Heart left ventricle (tissue), 16 donors: ENCODE data around the gene CNTN5. TPM values are rescaled to one million over a fixed set of nuclear protein-coding genes. Genes with fewer than 3 reads are reported as not detected.

Experiments
- ATAC-seq, 4 donors: fragments of 200-7000 bp; cut with Tn5 transposase; one replicate each; pipeline ENCODE4 v1.9.1; 2020 to 2022; ENCODE audit warnings: moderate library complexity in 4 of 4, mild to moderate bottlenecking in 3 of 4, moderate number of reproducible peaks in 1 of 4
- DNase-seq, 5 donors: peaks; one replicate each; pipeline ENCODE4 v3.0.0-alpha.2; 2020
- H3K27ac ChIP-seq, 12 donors: fragments of 200-600 bp; sonication (generic) in 4 of 12; one replicate each; pipeline versions ENCODE4 v1.5.0 to v1.8.0; 2016 to 2022; ENCODE audit warnings: mild to moderate bottlenecking in 2 of 12
- H3K27me3 ChIP-seq, 9 donors: fragments of 200-600 bp; sonication (generic) in 2 of 9; one replicate each; pipeline versions ENCODE4 v1.5.1 to v1.8.0; 2016 to 2022; ENCODE audit warnings: mild to moderate bottlenecking in 3 of 9
- H3K36me3 ChIP-seq, 9 donors: fragments of 200-600 bp; sonication (generic) in 2 of 9; one replicate each; pipeline versions ENCODE4 v1.5.0 to v1.8.0; 2018 to 2022; ENCODE audit warnings: mild to moderate bottlenecking in 2 of 9
- H3K4me1 ChIP-seq, 12 donors: fragments of 200-600 bp; sonication (generic) in 4 of 12; one replicate each; pipeline versions ENCODE4 v1.5.0 to v1.8.0; 2016 to 2022; ENCODE audit warnings: mild to moderate bottlenecking in 3 of 12
- H3K4me3 ChIP-seq, 12 donors: fragments of 200-600 bp; sonication (generic) in 4 of 12; one replicate each; pipeline versions ENCODE4 v1.5.0 to v1.8.0; 2017 to 2022; ENCODE audit warnings: mild to moderate bottlenecking in 9 of 12, moderate library complexity in 4 of 12
- H3K9me3 ChIP-seq, 12 donors: fragments of 200-600 bp; sonication (generic) in 4 of 12; one replicate each; pipeline versions ENCODE4 v1.5.0 to v1.8.0; 2016 to 2022; ENCODE audit warnings: mild to moderate bottlenecking in 1 of 12
- POLR2A ChIP-seq, 2 donors: fragments of 450-650 bp; IDR thresholded peaks; one replicate each; pipeline ENCODE4 v1.6.1; 2017; ENCODE audit warnings: antibody characterized with exemption in 2 of 2, mild to moderate bottlenecking in 2 of 2, moderate library complexity in 2 of 2
- WGBS, 4 donors: extraction: QIAGEN DNeasy Blood & Tissue Kit in 2 of 4; methylation state at CpG; one replicate each; pipeline versions ENCODE4 v1.1.5 to v1.1.7; 2013 to 2018; 5-methylcytosine and 5-hydroxymethylcytosine counted together
- intact Hi-C, 10 donors: fragments of 100-400 bp; cut with DNase I; formaldehyde crosslinking; loops; one replicate each; pipeline versions ENCODE4 v1.11.1 to v1.14.2; 2022
- polyA plus RNA-seq, 2 donors: library from polyadenylated mRNA; stranded (reverse); fragments of 200-250 nt; gene quantifications; one replicate each; pipeline ENCODE4 v1.2.3, GENCODE V29; 2013
- total RNA-seq, 9 donors: library from RNA; depleted of rRNA in 2 of 9; stranded (reverse); fragments of >200 nt in 2 of 9; fragmentation: NEBNext Ultra II Directional in 3 of 9; extraction: Animal tissue kit (Norgen Biotek cat#: 25700) in 3 of 9; gene quantifications; one replicate each; pipeline versions ENCODE4 v1.1.0 to v1.2.4, GENCODE V29; 2016 to 2023
- TF ChIP-seq, protein P1 (sequence below), 12 donors: fragments of 200-600 bp; sonication (generic) in 4 of 12; IDR thresholded peaks; one replicate each; pipeline versions ENCODE4 v1.5.0 to v1.8.0; 2018 to 2022; ENCODE audit warnings: antibody characterized with exemption in 12 of 12, mild to moderate bottlenecking in 5 of 12
- donor health status: ischemic (EF 13 %, LVEDD 7.1; RV severe dilation, severe dysfunction).
- donor health status: healthy with polysubstance abuse.
- donor health status: DM: no; HTN: yes; CAD: no.
- donor health status: DM: no; HTN: no; CAD: no.
- donor health status: ischemic (EF 25% LVEDD 6.9; RV normal size, moderate dysfunction).
- donor health status: ischemic (EF 25% LVEDD 5.7; RV mildly dilated, moderate dysfunction).
- donor health status: healthy.
- donor health status: DM: yes; HTN: yes; CAD: no.
- donor health status: ischemic (EF 35%, LVEDD 5.7; RV mildly dilated, moderate dysfunction).
- donor health status: nonischemic (EF 11% LVEDD 7.7; RV severe dilation, severe dysfunction).
- donor health status: DM: yes; HTN: yes; CAD: no.
- donor health status: PGD.
- donor health status: ischemic (EF 29% LVEDD 5.4; RV normal size, mild dysfunction).
- donor health status: nonischemic (EF 23%, LVEDD 6.1; RV moderate dilation, normal function).

CNTN5 gene
- total and polyA plus RNA-seq, 11 donors = 0.11 to 0.16 TPM; not detected in 9

DNA sequence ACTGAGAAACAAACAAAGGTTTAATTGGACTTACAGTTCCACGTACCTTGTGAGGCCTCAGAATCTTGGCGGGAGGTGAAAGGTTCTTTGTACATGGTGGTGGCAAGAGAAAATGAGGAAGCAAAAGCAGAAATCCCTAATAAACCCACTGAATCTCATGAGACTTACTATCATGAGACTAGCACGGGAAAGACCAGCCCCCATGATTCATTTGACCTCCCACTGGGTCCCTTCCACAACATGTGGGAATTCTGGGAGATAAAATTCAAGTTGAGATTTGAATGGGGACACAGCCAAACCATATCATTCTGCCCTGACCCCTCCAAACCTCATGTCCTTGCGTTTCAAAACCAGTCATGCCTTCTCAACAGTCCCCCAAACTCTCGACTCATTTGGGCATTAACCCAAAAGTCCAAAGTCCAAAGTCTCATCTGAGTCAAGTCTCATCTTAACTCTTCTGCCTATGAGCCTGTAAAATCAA lies 617.4 kb downstream of the CNTN5 start:
- ATAC-seq = no peak

DNA sequence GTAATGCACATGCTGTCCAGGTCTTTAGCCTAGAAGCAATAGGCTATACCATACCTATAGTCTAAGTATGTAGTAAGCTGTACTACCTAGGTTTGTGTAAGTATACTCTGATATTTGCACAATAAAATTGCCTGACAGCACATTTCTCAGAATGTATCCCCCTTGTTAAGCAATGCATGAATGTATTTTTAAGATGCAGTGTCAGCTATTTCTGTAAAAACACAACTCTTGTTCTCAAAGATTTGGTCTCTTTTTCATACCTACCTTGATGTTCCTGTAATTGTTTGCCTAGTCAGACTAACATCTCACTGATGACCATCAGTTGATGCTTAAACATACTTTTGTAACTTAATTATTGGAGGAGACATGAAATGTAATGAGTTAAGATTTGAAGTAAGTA lies 619.9 kb downstream of the CNTN5 start:
- H3K27ac ChIP-seq = no peak overlapping the region
- DNase-seq = no peak
- no peak overlapping the region for H3K4me3 ChIP-seq
- no peak for TF ChIP-seq POLR2A (IDR thresholded peaks at IDR 0.05)
- TF ChIP-seq, protein P1, sequence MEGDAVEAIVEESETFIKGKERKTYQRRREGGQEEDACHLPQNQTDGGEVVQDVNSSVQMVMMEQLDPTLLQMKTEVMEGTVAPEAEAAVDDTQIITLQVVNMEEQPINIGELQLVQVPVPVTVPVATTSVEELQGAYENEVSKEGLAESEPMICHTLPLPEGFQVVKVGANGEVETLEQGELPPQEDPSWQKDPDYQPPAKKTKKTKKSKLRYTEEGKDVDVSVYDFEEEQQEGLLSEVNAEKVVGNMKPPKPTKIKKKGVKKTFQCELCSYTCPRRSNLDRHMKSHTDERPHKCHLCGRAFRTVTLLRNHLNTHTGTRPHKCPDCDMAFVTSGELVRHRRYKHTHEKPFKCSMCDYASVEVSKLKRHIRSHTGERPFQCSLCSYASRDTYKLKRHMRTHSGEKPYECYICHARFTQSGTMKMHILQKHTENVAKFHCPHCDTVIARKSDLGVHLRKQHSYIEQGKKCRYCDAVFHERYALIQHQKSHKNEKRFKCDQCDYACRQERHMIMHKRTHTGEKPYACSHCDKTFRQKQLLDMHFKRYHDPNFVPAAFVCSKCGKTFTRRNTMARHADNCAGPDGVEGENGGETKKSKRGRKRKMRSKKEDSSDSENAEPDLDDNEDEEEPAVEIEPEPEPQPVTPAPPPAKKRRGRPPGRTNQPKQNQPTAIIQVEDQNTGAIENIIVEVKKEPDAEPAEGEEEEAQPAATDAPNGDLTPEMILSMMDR (IDR thresholded peaks at IDR 0.05) = no peak
- H3K9me3 ChIP-seq = no peaks in the 10 kb centered on the region
- H3K36me3 ChIP-seq = no peaks in the 10 kb centered on the region
- no peaks in the 10 kb centered on the region for H3K27me3 ChIP-seq
- intact Hi-C loops = no loop called here
- ATAC-seq = no peak
- H3K4me1 ChIP-seq = no peaks in the 10 kb centered on the region

More for the DNA sequence above, 617.4 kb downstream of the CNTN5 start:
- Histone ChIP-seq H3K4me1 (no peaks in the 10 kb centered on the region), H3K27me3 (no peaks in the 10 kb centered on the region), H3K36me3 (no peaks in the 10 kb centered on the region), H3K4me3 (no peak overlapping the region), H3K9me3 (no peaks in the 10 kb centered on the region), H3K27ac (no peak overlapping the region)
- TF ChIP-seq, protein P1 (IDR thresholded peaks at IDR 0.05) = no peak
- TF ChIP-seq POLR2A (IDR thresholded peaks at IDR 0.05) = no peak
- WGBS, 4 donors = 52 to 68% (median 57%) methylated on average over 5 of the region's 5 CpGs
- DNase-seq = no peak
- intact Hi-C loops = no loop called here

DNA sequence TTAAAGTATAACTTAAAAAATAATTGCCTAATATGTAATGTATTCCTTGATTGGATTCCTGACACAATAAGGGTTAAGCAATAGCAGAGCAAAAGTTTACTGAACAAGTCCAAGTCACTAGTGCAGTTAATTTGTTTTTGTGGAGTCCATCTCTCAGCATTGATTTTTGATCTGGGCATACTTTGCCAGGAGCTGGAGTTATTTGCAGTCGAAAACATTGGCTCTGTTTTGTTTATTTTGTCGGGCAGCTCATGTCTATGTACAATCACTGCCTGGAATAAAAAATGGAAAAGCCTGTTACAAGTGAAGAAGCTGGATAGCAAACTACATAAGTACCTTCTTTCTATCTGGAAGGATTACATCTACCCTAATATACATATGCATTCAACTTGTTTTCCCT lies 625.2 kb downstream of the CNTN5 start:
- Histone ChIP-seq H3K27ac (no peak overlapping the region), H3K36me3 (no peaks in the 10 kb centered on the region), H3K4me3 (no peak overlapping the region), H3K9me3 (peaks cover 0 to 6% (median 0%) of the 10 kb centered on the region in 12 donors), H3K4me1 (no peaks in the 10 kb centered on the region), H3K27me3 (no peaks in the 10 kb centered on the region)
- ATAC-seq (no peak), DNase-seq (no peak)
- intact Hi-C loops = no loop called here
- TF ChIP-seq POLR2A (IDR thresholded peaks at IDR 0.05) = no peak
- TF ChIP-seq, protein P1 (IDR thresholded peaks at IDR 0.05) = no peak
- 83 to 92% (median 89%) methylated on average over 2 of the region's 2 CpGs for WGBS, 4 donors

DNA sequence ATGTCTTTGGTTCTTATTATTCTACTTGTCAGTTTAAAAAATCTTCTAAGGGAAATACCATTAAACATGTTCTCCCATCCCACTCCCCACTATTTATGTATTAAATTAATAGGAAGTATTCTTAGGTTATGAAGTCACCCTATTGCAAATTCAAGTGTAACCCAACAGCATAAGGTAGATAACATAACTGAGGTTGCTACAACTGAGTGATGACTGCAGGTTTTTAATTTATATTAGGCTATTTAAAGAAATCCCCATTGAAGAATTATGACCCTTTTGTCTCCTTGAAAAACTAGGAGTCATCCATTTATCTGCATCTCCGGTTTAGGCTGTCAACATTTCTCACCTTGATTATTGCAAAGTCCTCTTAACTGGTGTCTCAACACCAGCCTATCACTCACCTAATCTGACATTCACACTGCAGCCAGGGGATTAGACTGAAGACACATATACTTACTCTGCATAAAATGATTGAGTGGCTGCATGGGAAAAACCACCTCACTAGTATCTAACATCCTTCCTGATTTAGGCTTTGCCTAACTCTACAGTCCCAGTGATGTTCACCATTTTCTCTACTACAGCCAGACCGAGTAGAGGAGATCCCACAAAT lies 649.4 kb downstream of the CNTN5 start:
- 43 to 60% (median 52%) methylated on average over 2 of the region's 2 CpGs for WGBS, 4 donors
- no peaks in the 10 kb centered on the region for H3K9me3 ChIP-seq
- H3K27ac ChIP-seq = no peak overlapping the region
- intact Hi-C loops = no loop called here
- no peaks in the 10 kb centered on the region for H3K27me3 ChIP-seq
- H3K4me1 ChIP-seq = no peaks in the 10 kb centered on the region
- H3K36me3 ChIP-seq = no peaks in the 10 kb centered on the region
- ATAC-seq (no peak), DNase-seq (no peak)
- no peak overlapping the region for H3K4me3 ChIP-seq
- TF ChIP-seq, protein P1 (IDR thresholded peaks at IDR 0.05) = no peak
- no peak for TF ChIP-seq POLR2A (IDR thresholded peaks at IDR 0.05)
